C1 segment of cervical spinal cord (tissue), 14 donors: ENCODE measurements around the gene GAPVD1.
"Not testable (repeated sequence)": the region's sequence is repeated elsewhere in the genome, so short reads cannot be mapped to it uniquely, and the experiment has no call there.

ENCODE experiments used
- DNase-seq, 14 donors: peaks; one replicate each; lab custom pipeline; 2025; lab: John Stamatoyannopoulos, UW

Gene GAPVD1

DNA sequence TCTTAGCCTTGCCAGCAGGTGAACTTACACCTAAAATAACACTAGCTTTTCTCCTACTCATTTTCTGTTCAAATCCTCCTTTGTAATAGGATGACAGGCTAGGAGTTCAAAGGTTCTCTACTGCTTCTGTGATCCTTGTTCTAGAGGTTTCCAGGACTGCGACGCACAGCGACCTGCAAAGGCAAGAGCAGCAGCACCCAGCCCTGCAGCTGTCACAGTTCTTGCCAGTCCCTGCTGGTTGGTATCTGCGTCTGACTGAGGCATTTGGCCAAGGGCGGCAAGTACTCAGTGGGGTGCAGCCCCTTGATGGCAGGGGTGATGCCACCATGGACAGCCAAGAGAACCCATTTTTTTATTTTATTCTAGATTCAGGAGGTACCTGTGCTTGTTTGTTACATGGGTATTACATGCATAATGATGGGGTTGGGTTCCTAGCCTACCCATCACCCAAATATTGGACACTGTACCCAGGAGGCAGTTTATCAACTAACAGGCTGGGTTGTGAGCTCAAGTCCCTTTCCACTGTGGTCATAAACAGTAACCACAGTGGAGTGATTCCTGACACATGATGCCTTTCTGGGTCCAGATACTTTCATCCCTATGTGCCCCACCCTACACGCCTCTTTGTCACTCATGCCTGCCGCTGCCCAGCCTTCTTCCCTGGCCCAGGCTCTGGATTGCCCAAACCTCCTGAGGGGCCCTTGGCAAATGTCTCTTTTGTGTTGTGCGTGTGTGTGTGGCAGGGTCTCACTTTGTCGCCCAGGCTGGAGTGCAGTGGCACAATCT, 111.0 kb downstream of the GAPVD1 start:
- no peak for DNase-seq

DNA sequence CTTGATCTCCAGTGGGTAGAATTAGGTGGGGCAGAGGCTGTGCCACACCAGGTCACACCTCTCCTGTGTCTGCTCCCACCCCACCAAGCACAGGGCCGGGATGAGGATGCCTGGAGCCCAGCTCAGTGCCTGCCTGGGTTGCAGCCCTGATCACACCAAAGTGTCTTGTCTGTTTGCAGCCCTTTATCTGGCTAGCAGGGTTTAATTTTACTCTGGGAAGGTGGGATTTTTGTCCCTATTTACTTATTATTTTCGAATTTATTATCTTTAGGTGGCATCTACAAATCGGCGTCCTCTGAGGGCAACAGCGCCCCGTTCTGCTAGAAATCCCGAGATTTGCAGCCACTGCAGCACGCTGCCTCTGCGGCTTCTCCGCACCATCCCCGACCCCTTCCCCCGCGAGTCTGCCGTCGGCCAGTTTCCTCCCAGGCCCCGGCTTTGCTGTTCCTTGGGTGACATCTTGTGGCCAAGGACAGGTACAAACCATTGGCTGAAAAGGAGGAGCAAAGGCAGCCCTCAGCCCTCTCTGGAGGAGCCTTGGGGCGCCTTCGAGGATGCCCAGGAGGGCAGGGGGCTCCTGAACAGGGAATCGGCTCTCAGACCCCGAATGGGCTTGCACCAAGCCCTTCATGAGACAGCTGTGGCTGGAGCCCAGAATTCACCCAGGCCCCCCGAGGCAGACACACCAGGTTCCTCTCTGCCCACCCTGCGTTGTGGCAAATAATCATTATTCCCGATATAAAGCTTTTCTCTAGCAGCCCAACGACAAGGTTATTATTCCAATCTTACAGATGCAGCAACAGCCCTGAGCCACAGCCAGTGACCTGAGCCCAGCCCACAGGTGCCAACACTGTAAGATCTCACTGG, 113.0 kb downstream of the GAPVD1 start:
- peak in 11 of 14 donors; percentile 7 to 51 (median 25) for DNase-seq

DNA sequence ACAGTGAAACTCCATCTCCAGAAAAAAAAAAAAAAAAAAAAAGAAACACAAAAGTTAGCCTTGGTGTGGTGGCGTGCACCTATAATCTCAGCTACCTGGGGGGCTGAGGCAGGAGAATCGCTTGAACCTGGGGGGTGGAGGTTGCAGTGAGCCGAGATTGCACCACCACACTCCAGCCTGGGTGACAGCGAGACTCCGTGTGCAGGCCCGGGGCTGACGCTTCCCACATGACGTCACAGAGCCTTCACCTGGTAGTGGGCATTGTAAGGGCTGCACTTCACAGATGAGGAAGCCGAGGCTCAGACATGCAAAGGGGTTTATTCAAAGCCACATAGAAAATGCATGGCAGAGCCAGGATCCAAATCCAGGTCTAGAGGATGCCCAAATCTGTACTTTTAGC, 114.2 kb downstream of the GAPVD1 start:
- DNase-seq = no peak

DNA sequence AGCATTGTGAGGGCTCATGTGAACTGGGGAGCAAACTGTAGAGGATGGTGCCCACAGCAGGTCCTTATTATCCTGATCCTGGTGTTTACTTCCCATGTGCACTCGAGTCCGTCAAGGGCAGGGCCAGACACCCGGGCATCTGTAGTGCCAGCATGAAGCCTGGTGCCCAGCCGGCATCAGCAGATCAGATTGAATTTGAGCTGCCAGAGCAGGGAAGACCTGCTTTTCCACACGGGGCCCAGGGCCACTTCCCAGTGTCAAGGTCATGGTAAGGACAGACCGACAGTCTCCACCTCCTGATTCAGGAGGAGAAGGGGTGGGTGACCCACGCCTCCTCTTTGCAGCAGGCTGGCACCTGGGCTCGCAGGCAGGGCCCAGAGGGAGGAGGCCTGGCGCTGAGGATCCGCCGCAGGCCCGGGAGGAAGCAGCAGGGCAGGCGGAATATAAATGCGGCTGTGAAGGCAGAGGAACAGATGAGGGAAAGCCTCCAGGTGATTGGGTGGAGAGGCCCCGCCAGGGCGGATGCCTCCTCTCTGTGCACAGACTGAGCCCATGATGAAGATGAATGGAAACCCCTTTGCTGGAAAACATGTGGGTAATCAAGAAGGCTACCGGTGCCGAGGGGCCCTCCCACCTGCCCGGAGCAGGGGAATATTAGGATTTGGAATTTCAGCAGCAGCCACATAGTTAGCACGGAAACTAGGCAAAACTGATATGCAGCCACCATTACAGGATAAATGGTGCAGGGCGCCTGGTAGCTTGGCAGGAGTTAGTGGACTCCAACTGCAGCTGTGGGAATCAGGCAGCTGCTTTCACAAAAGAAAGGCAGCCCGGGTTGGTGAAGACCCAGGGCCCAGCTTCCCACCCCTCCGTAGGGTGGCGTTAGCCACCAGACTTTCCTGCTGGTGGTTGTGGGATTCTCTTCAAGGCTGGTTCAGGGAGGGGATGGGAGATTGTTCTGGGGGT, 114.9 kb downstream of the GAPVD1 start:
- peak in 1 of 14 donors; percentile 59 for DNase-seq

DNA sequence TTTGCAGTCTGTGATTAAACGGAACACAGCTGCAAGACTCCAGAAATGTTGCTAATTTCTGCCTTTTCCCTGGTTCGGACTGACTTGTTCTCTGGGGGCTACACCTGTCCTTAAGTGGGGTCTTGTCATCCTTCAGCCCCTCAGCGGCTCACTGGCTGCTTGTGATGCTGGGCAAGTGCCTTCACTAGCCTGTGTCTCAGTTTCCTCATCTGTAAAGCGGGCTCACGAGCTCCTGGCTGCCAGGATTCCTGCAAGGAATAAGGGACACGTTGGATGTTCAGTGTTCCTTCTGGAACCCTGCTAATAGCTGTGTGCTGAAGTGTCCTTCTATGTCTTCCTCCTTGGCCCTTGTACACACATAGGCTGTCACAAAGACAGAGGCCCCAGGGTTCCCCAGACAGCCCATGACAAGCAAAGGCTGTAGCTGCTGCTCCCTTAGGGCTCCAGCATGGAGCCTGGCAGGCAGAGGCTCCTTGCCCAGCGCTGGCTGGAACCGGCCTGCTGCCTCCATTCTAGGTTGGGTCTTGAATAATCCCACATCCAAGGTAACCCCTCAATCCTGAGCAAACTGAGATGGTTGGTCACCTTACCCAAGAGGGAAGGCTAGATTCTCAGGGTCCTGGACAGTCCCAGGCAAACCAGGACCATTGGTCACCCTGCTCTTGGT, 116.1 kb downstream of the GAPVD1 start:
- no peak for DNase-seq

DNA sequence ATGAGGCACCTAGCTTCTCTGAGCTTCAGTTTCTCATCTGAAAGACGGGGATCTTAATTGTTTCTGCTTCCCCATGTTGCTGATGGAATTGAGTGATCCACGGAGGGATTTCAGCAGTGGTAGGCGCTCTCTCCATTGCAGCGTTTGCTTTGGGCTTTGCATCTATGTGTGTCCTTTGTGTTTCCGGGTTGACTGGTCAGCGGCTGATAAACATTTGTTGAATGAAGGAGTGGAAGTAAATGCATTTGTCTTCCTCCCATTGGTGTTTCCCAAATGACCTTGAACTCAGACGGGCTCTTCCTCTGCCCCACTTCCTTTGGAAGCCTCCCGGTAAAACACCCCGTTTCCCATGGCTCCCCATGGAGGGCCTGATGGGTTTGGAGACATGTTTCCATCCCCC, 117.2 kb downstream of the GAPVD1 start:
- no peak for DNase-seq

DNA sequence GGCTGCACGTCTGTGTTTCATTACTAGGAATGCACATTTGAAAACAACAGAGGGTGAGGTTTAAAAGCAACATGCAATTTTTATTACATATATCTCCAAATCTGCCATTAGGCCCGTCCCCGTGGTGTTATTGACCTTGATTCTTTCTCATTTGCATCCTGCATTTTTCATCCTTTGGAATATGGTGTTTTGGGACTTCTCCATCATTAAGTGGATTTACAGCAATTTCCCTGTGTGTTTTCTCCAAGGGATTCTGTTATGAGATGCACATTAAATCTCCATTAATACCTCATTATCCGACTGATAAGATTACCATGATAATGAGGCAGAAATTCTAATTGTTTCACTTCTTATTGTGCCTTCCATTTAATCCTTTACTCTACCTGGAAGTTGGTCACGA, 117.6 kb downstream of the GAPVD1 start:
- no peak for DNase-seq

DNA sequence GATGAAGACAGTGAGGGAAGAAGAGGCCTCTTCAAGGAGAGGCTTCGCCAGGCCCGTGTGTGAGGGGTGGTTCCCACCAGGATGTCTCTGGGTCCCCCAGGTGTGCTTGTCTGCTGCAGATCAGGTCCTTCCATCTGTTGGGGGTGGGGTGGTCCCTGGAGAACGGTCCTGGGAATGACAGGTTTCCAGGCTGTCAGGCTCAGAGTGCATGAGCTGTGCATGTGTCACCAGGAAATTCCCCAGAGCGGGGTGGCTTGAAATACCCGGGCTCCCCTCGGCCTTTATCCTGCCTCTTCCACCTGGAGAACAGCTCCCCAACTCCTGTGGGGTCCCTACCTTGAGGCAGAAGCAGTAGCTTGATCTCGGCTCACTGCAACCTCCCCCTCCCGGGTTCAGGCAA, 118.8 kb downstream of the GAPVD1 start:
- DNase-seq = no peak

DNA sequence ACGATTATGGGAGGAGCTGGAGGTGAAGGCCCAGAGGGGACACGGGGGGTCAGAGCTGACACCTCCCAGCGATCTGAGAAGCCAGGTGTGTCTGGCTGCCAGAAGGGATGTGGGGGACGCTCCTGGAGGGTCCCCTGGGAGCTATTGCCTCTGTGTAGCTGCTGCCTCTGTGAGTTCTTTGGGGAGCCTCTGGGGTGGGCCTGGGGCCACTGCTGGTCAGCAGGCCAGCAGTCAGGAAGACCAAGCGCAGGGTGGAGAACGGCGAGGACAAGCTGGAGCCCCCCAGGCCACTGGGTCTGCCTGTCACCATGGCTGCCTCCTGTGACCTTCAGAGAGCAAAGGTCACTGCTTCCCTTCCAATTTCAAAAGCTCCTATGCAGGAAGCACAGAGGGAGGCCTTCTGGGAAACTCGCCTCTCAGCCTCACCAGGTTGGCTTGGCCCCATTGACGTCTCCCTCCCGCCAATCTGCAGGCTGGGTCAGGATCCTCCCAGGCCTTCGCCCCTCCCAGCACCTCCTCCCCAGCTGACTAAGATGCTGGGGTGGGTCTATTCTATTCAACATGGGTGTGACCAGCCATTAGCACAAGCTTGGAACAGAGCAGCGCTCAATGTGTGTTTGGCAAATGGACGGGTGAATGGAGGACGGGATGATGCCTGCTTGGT, 126.4 kb downstream of the GAPVD1 start:
- no peak for DNase-seq

DNA sequence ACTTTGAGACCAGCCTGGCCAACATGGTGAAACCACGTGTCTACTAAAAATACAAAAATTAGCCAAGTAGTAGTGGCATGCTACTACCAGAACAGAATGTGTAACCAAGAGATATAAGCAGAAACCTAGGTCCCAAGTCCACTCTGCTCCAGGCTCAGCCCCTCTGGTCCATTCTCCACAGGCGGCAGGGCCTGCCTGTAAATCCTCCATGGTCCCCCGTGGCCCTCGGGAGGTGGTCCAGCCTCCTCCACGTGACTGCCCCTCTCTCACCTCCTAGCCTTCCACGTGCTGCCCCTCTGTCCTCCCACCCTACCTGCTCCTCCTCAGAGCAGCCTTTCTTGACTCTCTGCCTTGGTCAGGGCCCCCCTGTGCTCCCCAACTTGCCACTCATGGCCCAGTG, 127.4 kb downstream of the GAPVD1 start:
- no peak for DNase-seq

DNA sequence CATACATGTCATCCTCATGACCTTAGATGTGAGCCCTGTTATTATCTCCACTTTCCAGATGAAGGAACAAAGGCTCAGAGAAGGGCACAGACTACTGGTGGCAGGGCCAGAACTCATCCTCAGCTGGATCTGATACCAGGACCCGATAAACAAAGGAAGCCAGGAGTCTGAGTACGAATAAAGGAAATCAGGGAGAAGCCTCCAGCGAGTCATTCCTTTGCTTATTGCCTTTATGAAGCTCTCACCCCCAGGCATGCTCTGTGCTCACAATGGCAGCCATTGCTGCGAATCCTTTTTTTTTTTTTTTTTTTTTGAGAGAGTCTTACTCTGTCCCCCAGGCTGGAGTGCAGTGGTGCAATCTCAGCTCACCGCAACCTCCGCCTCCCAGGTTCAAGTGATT, 130.1 kb downstream of the GAPVD1 start:
- no peak for DNase-seq

DNA sequence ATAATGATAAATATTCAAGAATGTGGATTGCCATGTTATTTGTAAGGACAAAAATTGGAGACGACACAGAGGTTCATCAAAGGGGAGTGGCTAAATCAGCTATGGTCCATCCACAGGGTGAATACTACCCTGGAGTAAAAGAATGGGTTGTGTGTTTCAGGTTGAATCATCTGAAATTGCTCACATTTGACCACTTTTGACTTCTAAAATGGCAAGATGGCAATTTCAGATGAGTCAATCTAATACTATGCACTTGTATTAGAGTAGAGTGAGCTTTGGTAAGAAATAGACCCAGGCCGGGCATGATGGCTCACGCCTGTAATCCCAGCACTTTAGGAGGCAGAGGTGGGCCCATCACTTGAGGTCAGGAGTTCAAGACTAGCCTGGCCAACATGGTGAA, 131.8 kb downstream of the GAPVD1 start:
- no peak for DNase-seq

DNA sequence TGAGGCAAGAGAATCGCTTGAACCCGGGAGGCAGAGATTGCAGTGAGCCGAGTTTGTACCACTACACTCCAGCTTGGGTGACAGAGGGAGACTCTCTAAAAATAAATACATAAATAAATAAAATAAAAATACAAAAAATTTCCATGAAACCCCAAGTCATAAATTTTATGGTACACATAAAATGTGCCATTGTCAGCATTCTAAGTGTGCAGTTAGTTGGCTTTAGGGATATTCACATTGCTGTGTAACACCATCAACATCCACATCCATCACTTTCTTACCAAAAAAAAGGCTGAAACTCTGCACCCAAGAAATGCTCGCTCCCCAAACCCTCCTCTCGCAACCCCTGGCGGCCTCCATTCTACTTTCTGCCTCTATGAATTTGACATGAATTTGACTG, 135.2 kb downstream of the GAPVD1 start:
- DNase-seq = no peak

DNA sequence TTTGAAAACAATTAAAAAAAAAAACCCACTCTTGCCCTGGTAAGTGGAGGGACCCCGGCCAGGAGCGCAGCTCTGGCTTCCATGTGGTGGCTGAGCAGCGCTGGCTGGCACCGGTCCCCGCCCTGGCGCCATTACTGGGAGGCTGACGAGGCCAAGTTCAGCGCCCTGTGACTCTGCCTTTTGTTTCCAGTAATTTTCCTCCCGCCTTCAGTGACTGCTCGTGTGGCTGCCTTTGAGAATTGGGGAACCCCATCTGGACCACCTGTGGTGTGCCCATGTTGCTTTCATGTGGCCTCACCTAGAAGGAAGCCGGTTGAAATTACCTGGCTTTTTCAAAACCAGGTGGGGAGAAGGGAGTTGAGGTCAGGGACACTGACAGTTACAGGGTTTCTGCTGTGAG, 136.1 kb downstream of the GAPVD1 start:
- DNase-seq = peak in 5 of 14 donors; percentile 17 to 43 (median 21)

DNA sequence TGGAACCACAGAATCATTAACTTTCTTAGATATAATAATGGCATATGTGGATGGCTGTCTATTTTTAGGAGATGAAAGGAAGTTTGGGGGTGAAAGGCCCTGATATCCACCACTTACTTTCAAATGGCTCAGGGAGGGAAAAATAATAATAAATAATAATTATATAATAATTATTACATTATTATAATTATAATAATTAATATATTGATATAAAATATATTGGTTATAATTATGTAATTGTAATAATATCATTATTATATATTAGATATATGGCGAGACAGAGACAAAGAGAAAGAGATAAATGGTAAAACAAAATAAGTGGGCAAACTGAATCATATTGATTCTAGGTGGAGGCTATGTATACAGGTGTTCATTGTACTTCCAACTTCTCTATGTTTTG, 136.6 kb downstream of the GAPVD1 start:
- no peak for DNase-seq

DNA sequence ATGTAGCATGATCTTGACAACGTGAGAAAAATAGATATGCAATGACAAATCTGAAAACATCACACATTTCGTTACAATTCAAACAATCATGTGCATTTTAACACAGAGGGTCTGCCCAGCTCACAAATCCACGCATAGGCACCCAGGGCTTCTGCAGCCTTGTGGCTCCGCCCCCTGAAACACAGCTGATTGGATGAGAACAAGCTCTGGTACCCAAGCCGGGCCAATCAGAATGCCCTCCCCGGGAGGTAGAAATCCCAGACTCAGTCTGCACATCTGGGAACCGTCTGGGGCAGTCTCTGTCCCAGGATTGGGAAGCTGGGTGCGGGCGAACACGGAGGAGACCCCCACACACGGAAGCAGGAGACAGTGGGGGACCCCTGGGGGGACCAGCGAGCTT, 137.5 kb downstream of the GAPVD1 start:
- no peak for DNase-seq

DNA sequence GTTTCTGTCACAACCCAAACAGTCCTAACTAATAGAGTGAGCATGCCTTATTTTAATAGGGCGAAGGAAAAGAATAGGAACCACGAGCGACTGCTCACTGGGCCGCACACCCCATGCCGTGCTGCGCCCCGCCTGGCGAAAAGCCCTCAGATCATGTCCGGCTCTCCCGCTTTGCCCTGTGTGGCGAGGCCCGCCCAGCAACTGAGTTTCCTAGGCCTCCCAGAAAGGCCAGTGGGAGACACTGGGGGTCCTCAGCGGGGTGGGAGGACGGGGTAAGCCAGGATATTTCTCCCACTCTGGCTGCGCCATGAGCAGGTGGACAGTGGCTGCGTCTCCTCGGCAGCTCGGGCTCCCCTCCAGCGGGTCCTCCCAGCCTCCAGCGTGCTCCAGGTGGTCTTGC, 138.0 kb downstream of the GAPVD1 start:
- no peak for DNase-seq

DNA sequence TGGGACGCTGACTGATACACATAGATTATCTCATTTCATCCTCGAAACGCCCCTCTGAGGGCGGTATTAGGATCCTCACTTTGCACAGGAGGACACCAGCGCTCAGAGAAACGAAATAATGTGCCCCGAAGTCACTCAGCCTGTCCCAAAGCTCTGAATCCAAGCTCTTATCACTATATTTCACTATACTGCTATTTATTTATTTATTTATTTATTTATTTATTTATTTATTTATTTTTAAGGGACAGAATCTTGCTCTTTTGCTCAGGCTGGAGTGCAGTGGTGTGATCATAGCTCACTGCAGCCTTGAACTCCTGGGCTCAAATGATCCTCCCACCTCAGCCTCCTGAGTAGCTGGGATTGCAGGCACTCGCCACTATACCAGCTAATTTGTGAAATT, 138.6 kb downstream of the GAPVD1 start:
- DNase-seq = not testable (repeated sequence)

DNA sequence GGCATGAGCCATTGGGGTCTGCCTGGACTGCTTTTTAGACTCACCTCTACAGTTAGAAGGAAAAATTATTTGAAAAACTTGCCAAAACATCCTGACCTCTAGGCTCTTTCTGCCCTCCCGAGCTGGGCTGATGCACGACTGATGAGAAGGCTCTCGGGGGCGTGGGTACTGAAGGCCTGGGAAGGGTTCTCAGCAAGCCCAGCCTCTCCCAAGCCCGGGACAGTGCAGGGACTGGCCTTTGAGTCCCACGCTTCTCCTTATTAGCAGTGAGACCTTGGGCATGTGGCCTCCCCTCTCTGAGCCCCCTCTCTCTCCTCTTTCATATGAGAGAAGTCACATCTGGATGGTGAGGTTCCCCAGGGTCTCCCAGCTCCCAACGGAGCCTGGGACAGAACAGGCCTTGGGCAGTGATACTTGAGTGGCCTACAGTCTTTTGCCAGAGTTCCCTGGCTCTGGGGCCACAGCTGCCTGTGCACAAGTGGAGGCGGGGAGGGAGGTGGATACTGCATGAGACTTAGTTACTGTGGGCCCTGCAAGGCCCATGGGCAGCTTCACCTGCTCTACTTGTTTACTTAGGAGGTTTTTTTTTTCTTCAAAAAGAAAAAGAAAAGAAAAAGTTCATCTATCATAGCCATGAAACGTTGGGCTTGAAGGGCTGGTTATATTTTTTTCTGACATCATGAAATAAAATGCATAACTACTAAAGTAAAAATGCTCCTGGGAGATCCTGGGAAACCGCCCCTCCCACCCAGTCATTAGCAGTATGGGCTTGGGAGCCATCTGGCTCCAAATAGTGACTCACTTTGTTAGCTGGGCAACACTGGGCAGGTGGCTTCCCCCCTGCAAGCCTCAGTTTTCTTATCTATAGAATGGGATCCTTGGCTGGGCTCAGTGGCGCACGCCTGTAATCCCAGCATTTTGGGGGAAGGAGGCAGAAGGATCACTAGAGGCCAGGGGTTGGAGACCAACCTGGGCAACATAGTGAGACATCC, 139.4 kb downstream of the GAPVD1 start:
- DNase-seq = no peak
